Psoas muscle (tissue), 8 donors: ENCODE data around the gene APBA3. TPM values are rescaled to one million over a fixed set of nuclear protein-coding genes. Genes with fewer than 3 reads are reported as not detected.

ENCODE experiments used
- ATAC-seq, 4 donors: fragments of 200-7000 bp; cut with Tn5 transposase; one replicate each; pipeline ENCODE4 v1.9.1; 2020; ENCODE audit warnings: moderate library complexity in 3 of 4, mild to moderate bottlenecking in 2 of 4
- DNase-seq, 2 donors: peaks; one replicate each; pipeline ENCODE4 v3.0.0-alpha.2; 2020
- H3K27ac ChIP-seq: fragments of 200-600 bp; one replicate; pipeline ENCODE4 v1.8.0; 2022
- H3K27me3 ChIP-seq, 3 donors: fragments of 200-600 bp in 1 of 3; one replicate each; pipeline versions ENCODE4 v1.6.1 to v1.8.0; 2013 to 2022; ENCODE audit warnings: low read length in 2 of 3, mild to moderate bottlenecking in 2 of 3, moderate library complexity in 1 of 3; ENCODE audit not compliant: insufficient read depth in 3 of 3
- H3K36me3 ChIP-seq, 2 donors: fragments of 200-600 bp in 1 of 2; one replicate each; pipeline versions ENCODE4 v1.6.1 to v1.8.0; 2013 to 2022; ENCODE audit warnings: low read depth in 1 of 2, mild to moderate bottlenecking in 1 of 2, moderate library complexity in 1 of 2; ENCODE audit not compliant: insufficient read depth in 1 of 2
- H3K4me1 ChIP-seq: fragments of 200-600 bp; one replicate; pipeline ENCODE4 v1.8.0; 2022
- H3K4me3 ChIP-seq: fragments of 200-600 bp; one replicate; pipeline ENCODE4 v1.8.0; 2022; ENCODE audit warnings: mild to moderate bottlenecking
- H3K9me3 ChIP-seq: fragments of 200-600 bp; one replicate; pipeline ENCODE4 v1.8.0; 2022
- WGBS, 3 donors: extraction: QIAGEN DNeasy Blood & Tissue Kit; methylation state at CpG; one replicate each; pipeline versions ENCODE4 v1.1.6 to v1.1.7; 2013; 5-methylcytosine and 5-hydroxymethylcytosine counted together
- intact Hi-C, 2 donors: fragments of 100-400 bp; cut with DNase I; formaldehyde crosslinking; loops; one replicate each; pipeline versions ENCODE4 v1.11.0 to v1.14.2; 2022
- polyA plus RNA-seq, 3 donors: library from polyadenylated mRNA; stranded (reverse); fragments of 200-250 nt; gene quantifications; one replicate each; pipeline ENCODE4 v1.2.3, GENCODE V29; 2013
- total RNA-seq, 4 donors: library from RNA; stranded (reverse); fragmentation: NEBNext Ultra II Directional in 2 of 4; extraction: Animal tissue kit (Norgen Biotek cat#: 25700) in 2 of 4; gene quantifications; one replicate each; pipeline versions ENCODE4 v1.2.1 to v1.2.4, GENCODE V29; 2021 to 2023
- TF ChIP-seq, protein P1 (sequence below): fragments of 200-600 bp; IDR thresholded peaks from one replicate; pipeline ENCODE4 v1.8.0; 2022; ENCODE audit warnings: antibody characterized with exemption
- donor health status: healthy with polysubstance abuse.
- donor health status: DM: no; HTN: no; CAD: no; lungs with moderate emphysema.
- donor health status: Bipolar disorder and iron deficiency.
- donor health status: healthy.
- donor health status: DM: yes; HTN: yes; CAD: no.
- donor health status: DM: no; HTN: no; CAD: no.
- donor health status: DM: no; HTN: no; CAD: no.
- donor health status: DM: yes; HTN: yes; CAD: no.

The APBA3 gene
- total and polyA plus RNA-seq, 7 donors: 17.7 to 30.1 (median 19.4) TPM

- Histone ChIP-seq H3K4me3 (no peak overlapping the region), H3K27me3 (no peaks in the 10 kb centered on the region), H3K4me1 (peaks cover 4% of the 10 kb centered on the region), H3K36me3 (no peaks in the 10 kb centered on the region), H3K9me3 (no peaks in the 10 kb centered on the region), H3K27ac (no peak overlapping the region)
- peak; percentile 23 to 59 (median 55) for ATAC-seq
- peak; percentile 62 to 76 for DNase-seq
- TF ChIP-seq, protein P1, sequence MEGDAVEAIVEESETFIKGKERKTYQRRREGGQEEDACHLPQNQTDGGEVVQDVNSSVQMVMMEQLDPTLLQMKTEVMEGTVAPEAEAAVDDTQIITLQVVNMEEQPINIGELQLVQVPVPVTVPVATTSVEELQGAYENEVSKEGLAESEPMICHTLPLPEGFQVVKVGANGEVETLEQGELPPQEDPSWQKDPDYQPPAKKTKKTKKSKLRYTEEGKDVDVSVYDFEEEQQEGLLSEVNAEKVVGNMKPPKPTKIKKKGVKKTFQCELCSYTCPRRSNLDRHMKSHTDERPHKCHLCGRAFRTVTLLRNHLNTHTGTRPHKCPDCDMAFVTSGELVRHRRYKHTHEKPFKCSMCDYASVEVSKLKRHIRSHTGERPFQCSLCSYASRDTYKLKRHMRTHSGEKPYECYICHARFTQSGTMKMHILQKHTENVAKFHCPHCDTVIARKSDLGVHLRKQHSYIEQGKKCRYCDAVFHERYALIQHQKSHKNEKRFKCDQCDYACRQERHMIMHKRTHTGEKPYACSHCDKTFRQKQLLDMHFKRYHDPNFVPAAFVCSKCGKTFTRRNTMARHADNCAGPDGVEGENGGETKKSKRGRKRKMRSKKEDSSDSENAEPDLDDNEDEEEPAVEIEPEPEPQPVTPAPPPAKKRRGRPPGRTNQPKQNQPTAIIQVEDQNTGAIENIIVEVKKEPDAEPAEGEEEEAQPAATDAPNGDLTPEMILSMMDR: no peak
- 38 to 39% (median 39%) methylated on average over 20 of the region's 20 CpGs for WGBS, 3 donors
- intact Hi-C loops: no loop called here
Observed at GRCh38 chr19:3710265-3710812, 51.2 kb downstream of the APBA3 start.

DNA sequence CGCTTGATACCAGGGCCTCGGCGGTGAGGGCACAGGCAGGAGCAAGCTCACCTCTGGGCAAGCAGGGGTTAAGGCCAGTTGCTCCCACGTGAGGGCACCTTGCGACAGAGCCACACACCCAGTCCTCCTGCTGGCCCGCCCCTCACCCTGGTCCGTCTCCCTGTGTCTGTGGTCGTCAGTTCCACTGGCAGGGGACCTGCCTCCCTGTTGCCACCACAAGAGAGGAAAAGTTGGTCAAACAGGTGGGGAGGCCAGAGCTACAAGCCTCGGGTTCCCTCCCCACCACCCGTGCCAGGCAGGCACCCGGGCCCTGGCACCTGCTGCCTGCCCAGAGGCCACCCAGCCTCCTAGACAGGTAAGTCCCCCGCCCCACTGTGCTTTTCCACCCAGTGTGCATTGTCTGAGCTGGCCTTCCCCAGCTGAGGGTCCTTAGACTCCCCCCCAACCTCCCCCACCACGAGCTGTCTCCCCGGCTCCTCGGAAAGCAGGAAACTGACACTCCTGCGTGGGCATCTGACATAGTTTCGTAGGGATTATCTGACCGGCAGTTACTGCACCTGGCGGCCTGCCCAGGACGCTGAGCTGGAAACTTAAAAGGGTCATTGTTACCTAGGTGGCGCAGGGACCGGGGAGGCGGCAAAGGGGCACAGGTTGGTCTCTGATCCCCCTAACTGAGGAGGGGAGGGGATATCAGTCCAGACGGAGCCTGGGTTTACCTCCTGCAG, 53.1 kb downstream of the APBA3 start, which contains the start of gene TJP3:
TJP3 (plus strand) TSS at position 178 of the 725 bp plus-strand sequence. CDS start 20,049 bp downstream, outside the sequence.
- Histone ChIP-seq H3K4me1 (peaks cover 4% of the 10 kb centered on the region), H3K4me3 (peak within 1 kb of the TSS; percentile 51), H3K9me3 (no peaks in the 10 kb centered on the region), H3K36me3 (no peaks in the 10 kb centered on the region), H3K27me3 (no peaks in the 10 kb centered on the region), H3K27ac (no peak within 1 kb of the TSS)
- DNase-seq: peak in 1 of 2 donors; percentile 67
- intact Hi-C loops: loop anchor here in 1 of 2 donors (10.0 kb wide), 1 partner anchor 154 kb away; the partner anchor contains the start of gene MFSD12
- WGBS, 3 donors: 17 to 23% (median 22%) methylated on average over 23 to 24 of the region's 24 CpGs
- TF ChIP-seq, protein P1: no peak
- peak; percentile 57 to 82 (median 78) for ATAC-seq

DNA sequence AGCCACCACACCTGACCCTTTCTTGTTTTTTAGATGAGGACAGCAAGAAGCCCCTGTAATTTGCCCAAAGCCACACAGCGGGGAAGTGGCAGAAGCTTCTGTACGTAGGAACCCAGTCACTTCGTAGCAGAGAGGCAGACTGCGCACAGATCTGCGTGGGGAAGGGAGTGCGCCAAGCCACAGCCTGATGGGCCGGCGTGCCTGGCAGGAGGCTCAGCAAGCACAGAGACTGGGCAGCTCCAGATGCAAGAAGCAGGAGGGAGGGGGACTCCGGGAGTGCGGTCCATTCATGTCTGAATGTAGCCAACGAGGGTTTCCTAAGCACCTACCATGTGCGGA, 53.7 kb downstream of the APBA3 start:
- TF ChIP-seq, protein P1: no peak
- H3K27ac ChIP-seq: no peak overlapping the region
- intact Hi-C loops: loop anchor here in 1 of 2 donors (10.0 kb wide), 1 partner anchor 153 kb away; the partner anchor contains the start of gene MFSD12
- 75 to 85% (median 82%) methylated on average over 12 of the region's 12 CpGs for WGBS, 3 donors
- DNase-seq (no peak), ATAC-seq (no peak)
- H3K27me3 ChIP-seq: no peaks in the 10 kb centered on the region
- peak overlapping the region; percentile 51 for H3K4me3 ChIP-seq
- H3K9me3 ChIP-seq: no peaks in the 10 kb centered on the region
- H3K4me1 ChIP-seq: peaks cover 4% of the 10 kb centered on the region
- H3K36me3 ChIP-seq: no peaks in the 10 kb centered on the region

GRCh38 chr19:3701200-3701599, 60.3 kb downstream of the APBA3 start:
- 8% methylated on average over 1 of the region's 1 CpG for WGBS, 3 donors
- intact Hi-C loops: loop anchor here (2.0 to 10.0 kb wide), 2 partner anchors 34 to 146 kb away; partner anchors contain the start of gene MFSD12 (in 1 of the 2)
- DNase-seq (no peak), ATAC-seq (no peak)
- Histone ChIP-seq H3K27ac (no peak overlapping the region), H3K4me1 (peaks cover 6% of the 10 kb centered on the region), H3K36me3 (no peaks in the 10 kb centered on the region), H3K4me3 (no peak overlapping the region), H3K9me3 (no peaks in the 10 kb centered on the region), H3K27me3 (no peaks in the 10 kb centered on the region)
- TF ChIP-seq, protein P1: no peak

Other genes starting within 250 kb of the APBA3 start
- gene TEKTIP1, start 222.5 kb downstream of the APBA3 start, total RNA-seq: 1 to 10 TPM in 1 of 4 donors, under 1 TPM in 1, not detected in 2; 0.44 to 1.0 TPM
- not detected for gene TEKTIP1, start 222.5 kb downstream of the APBA3 start, polyA plus RNA-seq
- gene MFSD12, start 204.1 kb downstream of the APBA3 start, total RNA-seq: 10 to 100 TPM; 16.3 to 25.2 (median 21.5) TPM
- gene MFSD12, start 204.1 kb downstream of the APBA3 start, polyA plus RNA-seq: 10 to 100 TPM; 25.6 to 46.6 (median 33.8) TPM
- 10 to 100 TPM; 14.3 to 27.2 (median 24.5) TPM for gene HMG20B, start 188.7 kb downstream of the APBA3 start, total RNA-seq
- 10 to 100 TPM; 21.4 to 25.2 (median 24.7) TPM for gene HMG20B, start 188.7 kb downstream of the APBA3 start, polyA plus RNA-seq
- gene GIPC3, start 176.2 kb downstream of the APBA3 start, total RNA-seq: 1 to 10 TPM in 1 of 4 donors, under 1 TPM in 3; 0.30 to 1.1 (median 0.55) TPM
- gene GIPC3, start 176.2 kb downstream of the APBA3 start, polyA plus RNA-seq: under 1 TPM; 0.32 to 0.45 (median 0.33) TPM
- gene TBXA2R, start 154.8 kb downstream of the APBA3 start, total RNA-seq: 1 to 10 TPM in 3 of 4 donors, under 1 TPM in 1; 0.89 to 3.0 (median 1.7) TPM
- gene TBXA2R, start 154.8 kb downstream of the APBA3 start, polyA plus RNA-seq: 1 to 10 TPM in 2 of 3 donors, under 1 TPM in 1; 0.52 to 1.2 (median 1.1) TPM
- 10 to 100 TPM; 15.2 to 21.4 (median 18.2) TPM for gene CACTIN, start 134.9 kb downstream of the APBA3 start, total RNA-seq
- gene CACTIN, start 134.9 kb downstream of the APBA3 start, polyA plus RNA-seq: 10 to 100 TPM; 11.8 to 20.5 (median 15.8) TPM
- gene PIP5K1C, start 61.2 kb downstream of the APBA3 start, total RNA-seq: 10 to 100 TPM; 13.5 to 22.4 (median 17.9) TPM
- gene PIP5K1C, start 61.2 kb downstream of the APBA3 start, polyA plus RNA-seq: 10 to 100 TPM in 1 of 3 donors, 1 to 10 TPM in 2; 8.7 to 20.7 (median 9.9) TPM
- 1 to 10 TPM in 1 of 4 donors, under 1 TPM in 2, not detected in 1; 0.49 to 2.7 (median 0.99) TPM for gene TJP3, start 53.3 kb downstream of the APBA3 start, total RNA-seq
- under 1 TPM; 0.21 to 0.46 (median 0.32) TPM for gene TJP3, start 53.3 kb downstream of the APBA3 start, polyA plus RNA-seq
- 10 to 100 TPM; 35.2 to 68.8 (median 49.7) TPM for gene MRPL54, start 990 bp upstream of the APBA3 start, total RNA-seq
- gene MRPL54, start 990 bp upstream of the APBA3 start, polyA plus RNA-seq: 10 to 100 TPM; 40.9 to 81.3 (median 77.7) TPM
- not detected for gene RAX2, start 10.5 kb upstream of the APBA3 start, total RNA-seq
- gene RAX2, start 10.5 kb upstream of the APBA3 start, polyA plus RNA-seq: not detected
- under 1 TPM; 0.32 to 0.68 (median 0.51) TPM for gene MATK, start 24.7 kb upstream of the APBA3 start, total RNA-seq
- gene MATK, start 24.7 kb upstream of the APBA3 start, polyA plus RNA-seq: under 1 TPM; 0.16 to 0.24 (median 0.17) TPM
- gene ZFR2, start 107.3 kb upstream of the APBA3 start, total RNA-seq: not detected
- not detected for gene ZFR2, start 107.3 kb upstream of the APBA3 start, polyA plus RNA-seq
- gene ATCAY, start 119.0 kb upstream of the APBA3 start, total RNA-seq: not detected
- under 1 TPM in 1 of 3 donors, not detected in 2; 0.04 TPM for gene ATCAY, start 119.0 kb upstream of the APBA3 start, polyA plus RNA-seq
- gene NMRK2, start 171.4 kb upstream of the APBA3 start, total RNA-seq: 100 to 1,000 TPM in 1 of 4 donors, 10 to 100 TPM in 2, 1 to 10 TPM in 1; 9.0 to 755 (median 89.4) TPM
- 100 to 1,000 TPM in 2 of 3 donors, 10 to 100 TPM in 1; 45.2 to 636 (median 602) TPM for gene NMRK2, start 171.4 kb upstream of the APBA3 start, polyA plus RNA-seq
- 100 to 1,000 TPM in 3 of 4 donors, 10 to 100 TPM in 1; 92.6 to 142 (median 105) TPM for gene DAPK3, start 209.4 kb upstream of the APBA3 start, total RNA-seq
- 100 to 1,000 TPM; 148 to 176 (median 165) TPM for gene DAPK3, start 209.4 kb upstream of the APBA3 start, polyA plus RNA-seq
- 1,000 to 10,000 TPM; 2,332 to 3,628 (median 2,726) TPM for gene EEF2, start 223.8 kb upstream of the APBA3 start, total RNA-seq
- 1,000 to 10,000 TPM; 1,416 to 1,891 (median 1,484) TPM for gene EEF2, start 223.8 kb upstream of the APBA3 start, polyA plus RNA-seq
- 10 to 100 TPM; 14.6 to 27.2 (median 17.0) TPM for gene PIAS4, start 246.0 kb upstream of the APBA3 start, total RNA-seq
- 10 to 100 TPM; 12.7 to 21.8 (median 14.6) TPM for gene PIAS4, start 246.0 kb upstream of the APBA3 start, polyA plus RNA-seq